H9 (cell line): ENCODE results near the gene POLR2L. TPM values are rescaled to one million over a fixed set of nuclear protein-coding genes. Genes with fewer than 3 reads are reported as not detected.

Experiments
- DNase-seq: peaks from one replicate; pipeline ENCODE4 v3.0.0-alpha.2; 2017
- H2AFZ ChIP-seq: one replicate; pipeline ENCODE4 v1.6.1; 2013; ENCODE audit warnings: mild to moderate bottlenecking, low read length, control low read depth, moderate library complexity
- H2AK5ac ChIP-seq: 2 replicates; pipeline ENCODE4 v1.6.1; 2013; ENCODE audit warnings: low read length, control low read depth, mixed read lengths; ENCODE audit not compliant: insufficient read length
- H2BK120ac ChIP-seq: one replicate; pipeline ENCODE4 v1.6.1; 2013; ENCODE audit warnings: low read depth, mild to moderate bottlenecking, low read length, control low read depth, inconsistent platforms; ENCODE audit not compliant: poor library complexity, severe bottlenecking
- H2BK12ac ChIP-seq: 2 replicates; pipeline ENCODE4 v1.6.1; 2013; ENCODE audit warnings: low read length, control low read depth, mixed read lengths, low read depth; ENCODE audit not compliant: insufficient read length
- H2BK15ac ChIP-seq: 2 replicates; pipeline ENCODE4 v1.6.1; 2013; ENCODE audit warnings: low read depth, low read length, control low read depth
- H2BK20ac ChIP-seq: one replicate; pipeline ENCODE4 v1.6.1; 2013; ENCODE audit warnings: low read depth, mild to moderate bottlenecking, low read length, control low read depth, inconsistent platforms; ENCODE audit not compliant: poor library complexity, severe bottlenecking
- H2BK5ac ChIP-seq: 2 replicates; pipeline ENCODE4 v1.6.1; 2013; ENCODE audit warnings: low read length, control low read depth, mixed read lengths; ENCODE audit not compliant: insufficient read length
- H3K14ac ChIP-seq: 2 replicates; pipeline ENCODE4 v1.6.1; 2013; ENCODE audit warnings: low read length, control low read depth; ENCODE audit not compliant: insufficient read depth
- H3K18ac ChIP-seq: 2 replicates; pipeline ENCODE4 v1.6.1; 2013; ENCODE audit warnings: low read depth, mild to moderate bottlenecking, mixed read lengths, low read length, control low read depth; ENCODE audit not compliant: insufficient read length
- H3K23ac ChIP-seq: 2 replicates; pipeline ENCODE4 v1.6.1; 2013; ENCODE audit warnings: low read length, control low read depth, mixed read lengths, low read depth; ENCODE audit not compliant: insufficient read length
- H3K23me2 ChIP-seq: 2 replicates; pipeline ENCODE4 v1.6.1; 2013; ENCODE audit warnings: low read depth, mild to moderate bottlenecking, mixed read lengths, low read length, control low read depth; ENCODE audit not compliant: insufficient read length, poor library complexity, severe bottlenecking
- H3K27ac ChIP-seq: 2 replicates; pipeline ENCODE4 v1.5.1; 2013; ENCODE audit warnings: low read length, control low read depth, mixed read lengths, low read depth; ENCODE audit not compliant: insufficient read length
- H3K27me3 ChIP-seq: 2 replicates; pipeline ENCODE4 v1.6.1; 2013; ENCODE audit warnings: low read length, control low read depth, inconsistent platforms; ENCODE audit not compliant: insufficient read depth
- H3K4ac ChIP-seq: 2 replicates; pipeline ENCODE4 v1.6.1; 2013; ENCODE audit warnings: low read depth, mild to moderate bottlenecking, control low read depth, inconsistent platforms, low read length, moderate library complexity
- H3K4me1 ChIP-seq: 2 replicates; pipeline ENCODE4 v1.6.1; 2013; ENCODE audit warnings: low read length, control low read depth, inconsistent platforms; ENCODE audit not compliant: insufficient read depth
- H3K4me2 ChIP-seq: 2 replicates; pipeline ENCODE4 v1.6.1; 2013; ENCODE audit warnings: low read length, control low read depth, mixed read lengths; ENCODE audit not compliant: insufficient read length, insufficient read depth
- H3K56ac ChIP-seq: 2 replicates; pipeline ENCODE4 v1.6.1; 2013; ENCODE audit warnings: low read depth, mild to moderate bottlenecking, mixed read lengths, low read length, control low read depth; ENCODE audit not compliant: insufficient read length
- H3K79me1 ChIP-seq: 2 replicates; pipeline ENCODE4 v1.6.1; 2013; ENCODE audit warnings: low read depth, mild to moderate bottlenecking, moderate library complexity, low read length, control low read depth, inconsistent platforms; ENCODE audit not compliant: insufficient read depth, poor library complexity, severe bottlenecking
- H3K79me2 ChIP-seq: 2 replicates; pipeline ENCODE4 v1.6.1; 2013; ENCODE audit warnings: low read length, control low read depth, inconsistent platforms; ENCODE audit not compliant: insufficient read depth
- H3K9ac ChIP-seq: 2 replicates; pipeline ENCODE4 v1.6.1; 2013; ENCODE audit warnings: low read length, control low read depth, mixed read lengths; ENCODE audit not compliant: insufficient read length; ENCODE audit errors: extremely low read depth
- H3K9me3 ChIP-seq: one replicate; pipeline ENCODE4 v1.6.1; 2013; ENCODE audit warnings: low read depth, low read length, inconsistent platforms; ENCODE audit not compliant: control insufficient read depth
- H3T11ph ChIP-seq: one replicate; pipeline ENCODE4 v1.6.1; 2013; ENCODE audit warnings: mild to moderate bottlenecking, low read length, control low read depth, inconsistent platforms
- H4K20me1 ChIP-seq: one replicate; pipeline ENCODE4 v1.6.1; 2013; ENCODE audit not compliant: control insufficient read depth, insufficient read length, insufficient read depth
- H4K5ac ChIP-seq: 2 replicates; pipeline ENCODE4 v1.6.1; 2013; ENCODE audit warnings: low read depth, mild to moderate bottlenecking, mixed read lengths, low read length, control low read depth; ENCODE audit not compliant: insufficient read length
- H4K8ac ChIP-seq: replicated peaks from 2 replicates; pipeline ENCODE4 v1.6.1; 2013; ENCODE audit warnings: low read length, control low read depth, mixed read lengths, low read depth; ENCODE audit not compliant: insufficient read length
- H4K91ac ChIP-seq: 2 replicates; pipeline ENCODE4 v1.6.1; 2013; ENCODE audit warnings: low read depth, mild to moderate bottlenecking, moderate library complexity, mixed read lengths, low read length, control low read depth; ENCODE audit not compliant: insufficient read length
- H3K27ac Mint-ChIP-seq, 3 experiments: 2 replicates in 2 of 3; 3 replicates in 1 of 3; pipeline ENCODE4 v1.8.0; 2020 to 2021; ENCODE audit warnings: mixed read lengths in 3 of 3, mild to moderate bottlenecking in 1 of 3, moderate library complexity in 1 of 3
- H3K27me3 Mint-ChIP-seq: 2 replicates; pipeline ENCODE4 v1.8.0; 2021; ENCODE audit warnings: low read depth, mild to moderate bottlenecking, moderate library complexity, mixed read lengths
- H3K36me3 Mint-ChIP-seq, 3 experiments: 2 replicates in 2 of 3; 3 replicates in 1 of 3; pipeline ENCODE4 v1.8.0; 2020 to 2021; ENCODE audit warnings: low read depth in 3 of 3, mixed read lengths in 3 of 3; ENCODE audit not compliant: insufficient read depth in 1 of 3
- H3K4me1 Mint-ChIP-seq, 2 experiments: 2 replicates each; pipeline ENCODE4 v1.8.0; 2020; ENCODE audit warnings: mixed read lengths in 2 of 2
- H3K4me3 Mint-ChIP-seq, 2 experiments: 2 replicates in 1 of 2; 3 replicates in 1 of 2; pipeline ENCODE4 v1.8.0; 2020 to 2021; ENCODE audit warnings: mild to moderate bottlenecking in 2 of 2, mixed read lengths in 2 of 2, moderate library complexity in 1 of 2
- H3K9me3 Mint-ChIP-seq, 2 experiments: 2 replicates in 1 of 2; 3 replicates in 1 of 2; pipeline ENCODE4 v1.8.0; 2020; ENCODE audit warnings: mild to moderate bottlenecking in 2 of 2, mixed read lengths in 2 of 2, moderate library complexity in 1 of 2
- CTCF ChIP-seq: fragments of 200-600 bp; sonication (generic); conservative IDR thresholded peaks from 3 replicates; pipeline ENCODE4 v1.8.0; 2021; ENCODE audit warnings: antibody characterized with exemption, mild to moderate bottlenecking
- WGBS: extraction: QIAGEN DNeasy Blood & Tissue Kit; methylation state at CpG from one replicate; pipeline ENCODE4 v1.1.7; 2013; ENCODE audit warnings: missing lambda C conversion rate, low lambda C conversion rate, mixed read lengths; ENCODE audit not compliant: insufficient read length; ENCODE audit errors: extremely low coverage; 5-methylcytosine and 5-hydroxymethylcytosine counted together
- total RNA-seq: library from RNA; stranded (reverse); gene quantifications from 2 replicates; pipeline ENCODE4 v1.2.1, GENCODE V29; 2021

The POLR2L gene
- total RNA-seq, 1 experiment from 2014 or later = 135 TPM

GRCh38 chr11:804599-804964 lies 37.7 kb downstream of the POLR2L start:
- Mint-ChIP-seq H3K4me1 (peaks cover 11 to 19% of the 10 kb centered on the region in 2 experiments), H3K9me3 (no peaks in the 10 kb centered on the region), H3K36me3 (peaks cover 2 to 8% (median 8%) of the 10 kb centered on the region in 3 experiments; a peak in 5 of 7 replicates), H3K27ac (no peak overlapping the region), H3K27me3 (no peaks in the 10 kb centered on the region), H3K4me3 (peak overlapping the region; percentile 64 to 79)
- H3K23me2 ChIP-seq = peaks cover 12% of the 10 kb centered on the region
- H4K91ac ChIP-seq = no peak overlapping the region
- H2BK12ac ChIP-seq = no peak overlapping the region
- no CpG with 5 or more reads among the region's 18 CpGs for WGBS
- no peak overlapping the region for H3K4ac ChIP-seq
- no peak overlapping the region for H3K18ac ChIP-seq
- no peaks in the 10 kb centered on the region for H4K20me1 ChIP-seq
- no peak overlapping the region for H2BK5ac ChIP-seq
- H3K79me1 ChIP-seq = no peaks in the 10 kb centered on the region
- peak overlapping the region; percentile 56 for H3K4me2 ChIP-seq
- no peak overlapping the region for H2BK120ac ChIP-seq
- H3K56ac ChIP-seq = no peak overlapping the region
- no peaks in the 10 kb centered on the region for H3K27me3 ChIP-seq
- DNase-seq = no peak
- H3K14ac ChIP-seq = no peak overlapping the region
- no peak overlapping the region for H3T11ph ChIP-seq
- H3K9ac ChIP-seq = no peak overlapping the region
- no peak overlapping the region for H4K5ac ChIP-seq
- H3K27ac ChIP-seq = no peak overlapping the region
- no peak overlapping the region for H4K8ac ChIP-seq
- no peak overlapping the region for H2AFZ ChIP-seq
- no peaks in the 10 kb centered on the region for H3K4me1 ChIP-seq
- H2AK5ac ChIP-seq = no peak overlapping the region
- no peak overlapping the region for H3K23ac ChIP-seq
- no peaks in the 10 kb centered on the region for H3K9me3 ChIP-seq
- TF ChIP-seq CTCF = no peak
- H2BK15ac ChIP-seq = no peak overlapping the region
- H2BK20ac ChIP-seq = no peak overlapping the region
- H3K79me2 ChIP-seq = no peaks in the 10 kb centered on the region
